Neural cell (in vitro differentiated cells): ENCODE results near the gene CFAP52. TPM values are rescaled to one million over a fixed set of nuclear protein-coding genes. Genes with fewer than 3 reads are reported as not detected.
"Not testable (repeated sequence)": the region's sequence is repeated elsewhere in the genome, so short reads cannot be mapped to it uniquely, and the experiment has no call there.

ENCODE experiments used
- H2AFZ ChIP-seq: fragments of 200-600, 300-800 bp; sonication (generic), shearing (Covaris generic); 2 replicates; pipeline ENCODE4 v1.6.0; 2014; ENCODE audit warnings: low read depth, mild to moderate bottlenecking, antibody characterized with exemption, low read length, moderate library complexity
- H3F3A ChIP-seq: fragments of 200-600 bp; shearing (Covaris generic); 2 replicates; pipeline ENCODE4 v1.6.1; 2016; ENCODE audit warnings: mild to moderate bottlenecking, moderate library complexity, mixed read lengths, antibody characterized with exemption, low read length; ENCODE audit not compliant: insufficient read depth, poor library complexity, severe bottlenecking
- H3K27ac ChIP-seq: fragments of 200-600, 300-800 bp; sonication (generic), shearing (Covaris generic); 2 replicates; pipeline ENCODE4 v1.5.1; 2014; ENCODE audit warnings: mild to moderate bottlenecking, low read length, moderate library complexity
- H3K27me3 ChIP-seq: fragments of 300-800, 200-600 bp; sonication (generic), shearing (Covaris generic); 2 replicates; pipeline ENCODE4 v1.6.0; 2014; ENCODE audit warnings: mild to moderate bottlenecking, low read depth, low read length, moderate library complexity; ENCODE audit not compliant: insufficient read depth
- H3K36me3 ChIP-seq: fragments of 300-800, 200-600 bp; sonication (generic), shearing (Covaris generic); 2 replicates; pipeline ENCODE4 v1.5.1; 2014; ENCODE audit warnings: mild to moderate bottlenecking, antibody characterized with exemption, low read length, moderate library complexity; ENCODE audit not compliant: insufficient read depth
- H3K4me2 ChIP-seq: fragments of 300-800, 200-600 bp; sonication (generic), shearing (Covaris generic); 2 replicates; pipeline ENCODE4 v1.6.0; 2014; ENCODE audit warnings: mild to moderate bottlenecking, low read length
- H3K4me3 ChIP-seq: fragments of 300-800, 200-600 bp; sonication (generic), shearing (Covaris generic); 2 replicates; pipeline ENCODE4 v1.5.1; 2014; ENCODE audit warnings: mild to moderate bottlenecking, low read length, moderate library complexity
- H3K79me2 ChIP-seq: fragments of 200-600 bp; shearing (Covaris generic); replicated peaks from 2 replicates; pipeline ENCODE4 v1.6.0; 2014; ENCODE audit warnings: mild to moderate bottlenecking, low read length, moderate library complexity; ENCODE audit not compliant: insufficient read depth
- H3K9ac ChIP-seq: fragments of 300-800, 200-600 bp; sonication (generic), shearing (Covaris generic); 2 replicates; pipeline ENCODE4 v1.6.1; 2016; ENCODE audit warnings: mild to moderate bottlenecking, low read length, mixed read lengths
- H3K9me2 ChIP-seq: fragments of 200-600 bp; shearing (Covaris generic); 2 replicates; pipeline ENCODE4 v1.6.1; 2016; ENCODE audit warnings: mild to moderate bottlenecking, low read length, mixed read lengths; ENCODE audit not compliant: insufficient read depth
- H3K9me3 ChIP-seq: fragments of 200-600, 300-800 bp; sonication (generic), shearing (Covaris generic); 2 replicates; pipeline ENCODE4 v1.6.1; 2016; ENCODE audit warnings: mild to moderate bottlenecking, mixed run types, low read length, moderate library complexity, mixed read lengths
- H4K20me1 ChIP-seq: fragments of 200-600 bp; shearing (Covaris generic); 2 replicates; pipeline ENCODE4 v1.6.1; 2016; ENCODE audit warnings: mild to moderate bottlenecking, mixed run types; ENCODE audit not compliant: insufficient read depth
- CTCF ChIP-seq: fragments of 450-650 bp; IDR thresholded peaks from 2 replicates; pipeline ENCODE4 v1.5.1; 2014; ENCODE audit warnings: antibody characterized with exemption, mild to moderate bottlenecking, moderate library complexity; ENCODE audit not compliant: poor library complexity, severe bottlenecking
- EP300 ChIP-seq: fragments of 450-650 bp; conservative IDR thresholded peaks from 2 replicates; pipeline ENCODE4 v1.6.1; 2014; ENCODE audit warnings: antibody characterized with exemption, mild to moderate bottlenecking, moderate library complexity; ENCODE audit not compliant: poor library complexity, severe bottlenecking
- EZH2 ChIP-seq: fragments of 200-600, 300-800 bp; shearing (Covaris generic), sonication (generic); IDR thresholded peaks from 2 replicates; pipeline ENCODE4 v1.6.1; 2014; ENCODE audit warnings: antibody characterized with exemption, low read length, borderline replicate concordance, mild to moderate bottlenecking; ENCODE audit not compliant: insufficient read depth, poor library complexity, severe bottlenecking
- MXI1 ChIP-seq: fragments of 450-650 bp; conservative IDR thresholded peaks from 2 replicates; pipeline ENCODE4 v1.6.1; 2014; ENCODE audit warnings: antibody characterized with exemption, mild to moderate bottlenecking; ENCODE audit not compliant: poor library complexity, severe bottlenecking
- POLR2AphosphoS5 ChIP-seq: IDR thresholded peaks from 2 replicates; pipeline ENCODE4 v1.6.1; 2012
- RAD21 ChIP-seq: fragments of 450-650 bp; conservative IDR thresholded peaks from 2 replicates; pipeline ENCODE4 v1.6.1; 2014; ENCODE audit warnings: antibody characterized with exemption, mild to moderate bottlenecking, moderate library complexity
- REST ChIP-seq: IDR thresholded peaks from 2 replicates; pipeline ENCODE4 v1.6.1; 2012; ENCODE audit warnings: borderline replicate concordance
- SMC3 ChIP-seq: fragments of 450-650 bp; conservative IDR thresholded peaks from 2 replicates; pipeline ENCODE4 v1.6.1; 2014; ENCODE audit warnings: antibody characterized with exemption, mild to moderate bottlenecking, moderate library complexity; ENCODE audit not compliant: poor library complexity
- TAF1 ChIP-seq: IDR thresholded peaks from 2 replicates; pipeline ENCODE4 v1.6.1; 2012; ENCODE audit warnings: low read depth
- polyA plus RNA-seq: library from polyadenylated mRNA; depleted of rRNA; stranded (reverse); fragments of >200 nt; gene quantifications from 2 replicates; pipeline ENCODE4 v1.2.3, GENCODE V29; 2014

Gene CFAP52
- polyA plus RNA-seq, 1 donor from 2014 or later, result 1.9 TPM

GRCh38 chr17:9566067-9566466, 10.4 kb upstream of the CFAP52 start:
- H3K9me2 ChIP-seq, result no peaks in the 10 kb centered on the region

GRCh38 chr17:9566739-9567138, 9.7 kb upstream of the CFAP52 start:
- not testable (repeated sequence) for H4K20me1 ChIP-seq

More at GRCh38 chr17:9566067-9566466, 10.4 kb upstream of the CFAP52 start:
- Histone ChIP-seq H3F3A (no peaks in the 10 kb centered on the region), H3K9me3 (no peaks in the 10 kb centered on the region), H3K27ac (no peak overlapping the region), H3K79me2 (no peaks in the 10 kb centered on the region), H2AFZ (no peak overlapping the region), H3K4me3 (no peak overlapping the region), H3K4me2 (no peak overlapping the region), H3K9ac (no peak overlapping the region), H3K27me3 (no peaks in the 10 kb centered on the region), H4K20me1 (no peaks in the 10 kb centered on the region), H3K36me3 (peaks cover 4% of the 10 kb centered on the region)
- no peak for TF ChIP-seq SMC3
- no peak for TF ChIP-seq POLR2AphosphoS5

GRCh38 chr17:9568004-9568403, 8.4 kb upstream of the CFAP52 start:
- H3K4me3 ChIP-seq, result no peak overlapping the region
- peaks cover 4% of the 10 kb centered on the region for H3K36me3 ChIP-seq
- no peaks in the 10 kb centered on the region for H3K9me2 ChIP-seq
- H3K79me2 ChIP-seq, result no peaks in the 10 kb centered on the region
- H3K27me3 ChIP-seq, result no peaks in the 10 kb centered on the region
- TF ChIP-seq EP300 (no peak), EZH2 (no peak), POLR2AphosphoS5 (no peak), RAD21 (no peak), REST (no peak), CTCF (no peak), TAF1 (no peak), SMC3 (no peak), MXI1 (no peak)
- H3K9ac ChIP-seq, result no peak overlapping the region
- no peak overlapping the region for H3K27ac ChIP-seq
- H3F3A ChIP-seq, result no peaks in the 10 kb centered on the region
- no peak overlapping the region for H2AFZ ChIP-seq
- no peaks in the 10 kb centered on the region for H3K9me3 ChIP-seq
- no peak overlapping the region for H3K4me2 ChIP-seq
- no peaks in the 10 kb centered on the region for H4K20me1 ChIP-seq

More at GRCh38 chr17:9566739-9567138, 9.7 kb upstream of the CFAP52 start:
- not testable (repeated sequence) for H3K27ac ChIP-seq, H3K4me3 ChIP-seq, H3K9ac ChIP-seq, H3K36me3 ChIP-seq, H3K4me2 ChIP-seq, H3K79me2 ChIP-seq, H3K9me3 ChIP-seq, H2AFZ ChIP-seq, H3K27me3 ChIP-seq, H3F3A ChIP-seq, H3K9me2 ChIP-seq
